ENCODE results near the gene CHCHD4.

DNA sequence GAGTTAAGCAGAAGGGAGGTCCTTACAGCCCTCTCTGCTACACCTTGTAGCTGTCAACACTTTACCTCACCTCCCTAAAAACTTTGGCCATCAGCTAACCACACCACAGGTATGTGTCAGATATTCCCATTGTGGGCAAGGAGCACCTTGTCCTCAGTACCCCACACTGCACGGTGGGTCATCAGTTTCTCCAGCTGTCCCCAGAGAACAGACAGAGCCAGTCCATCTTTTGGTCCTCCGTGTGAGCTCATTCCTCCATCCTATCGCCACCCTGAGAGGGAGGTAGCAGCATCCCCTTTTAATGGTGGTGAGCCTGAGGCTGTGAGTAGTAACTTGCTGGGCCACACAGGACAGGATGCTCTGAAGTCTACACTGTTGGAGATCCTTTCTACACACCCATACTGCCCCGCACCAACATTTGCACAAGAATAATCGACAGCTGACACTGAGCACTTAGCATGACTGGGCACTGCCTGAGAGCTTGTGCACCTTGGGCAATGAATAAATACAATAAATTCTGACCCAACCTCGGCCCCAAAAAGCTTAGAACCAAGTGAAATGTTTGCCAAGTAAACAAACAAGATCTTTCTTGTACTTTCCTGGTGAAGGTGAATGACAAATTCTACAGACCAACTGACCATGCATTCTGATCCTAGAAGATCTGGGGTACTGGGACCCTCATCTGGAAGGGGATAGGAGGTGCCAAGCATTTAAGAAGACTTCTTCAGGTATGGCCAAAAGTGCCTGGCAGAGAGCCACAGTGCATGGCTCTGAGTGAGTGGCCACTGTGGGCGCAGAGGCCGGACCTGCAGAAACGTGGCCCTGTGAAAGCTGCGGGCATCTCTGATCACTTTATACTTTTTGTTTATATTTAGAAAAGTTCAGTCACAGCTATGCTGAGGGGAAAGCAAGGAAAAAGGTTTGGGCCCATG is 6.9 kb downstream of the CHCHD4 start:
- TF ChIP-seq, protein P1, sequence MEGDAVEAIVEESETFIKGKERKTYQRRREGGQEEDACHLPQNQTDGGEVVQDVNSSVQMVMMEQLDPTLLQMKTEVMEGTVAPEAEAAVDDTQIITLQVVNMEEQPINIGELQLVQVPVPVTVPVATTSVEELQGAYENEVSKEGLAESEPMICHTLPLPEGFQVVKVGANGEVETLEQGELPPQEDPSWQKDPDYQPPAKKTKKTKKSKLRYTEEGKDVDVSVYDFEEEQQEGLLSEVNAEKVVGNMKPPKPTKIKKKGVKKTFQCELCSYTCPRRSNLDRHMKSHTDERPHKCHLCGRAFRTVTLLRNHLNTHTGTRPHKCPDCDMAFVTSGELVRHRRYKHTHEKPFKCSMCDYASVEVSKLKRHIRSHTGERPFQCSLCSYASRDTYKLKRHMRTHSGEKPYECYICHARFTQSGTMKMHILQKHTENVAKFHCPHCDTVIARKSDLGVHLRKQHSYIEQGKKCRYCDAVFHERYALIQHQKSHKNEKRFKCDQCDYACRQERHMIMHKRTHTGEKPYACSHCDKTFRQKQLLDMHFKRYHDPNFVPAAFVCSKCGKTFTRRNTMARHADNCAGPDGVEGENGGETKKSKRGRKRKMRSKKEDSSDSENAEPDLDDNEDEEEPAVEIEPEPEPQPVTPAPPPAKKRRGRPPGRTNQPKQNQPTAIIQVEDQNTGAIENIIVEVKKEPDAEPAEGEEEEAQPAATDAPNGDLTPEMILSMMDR (IDR thresholded peaks at IDR 0.05): no peak
- no peak for TF ChIP-seq POLR2A (IDR thresholded peaks at IDR 0.05)

Data from esophagus squamous epithelium (tissue), 4 donors.